GM19395 (cell line): ENCODE measurements around the gene WDR20.
"Not testable (repeated sequence)": the region's sequence is repeated elsewhere in the genome, so short reads cannot be mapped to it uniquely, and the experiment has no call there.

Source experiments
- ATAC-seq: cut with Tn5 transposase; IDR thresholded peaks from one replicate; pipeline ENCODE4 v1.9.1; 2021; ENCODE audit warnings: mild to moderate bottlenecking, moderate library complexity; ENCODE audit not compliant: unreplicated experiment

WDR20 gene

DNA sequence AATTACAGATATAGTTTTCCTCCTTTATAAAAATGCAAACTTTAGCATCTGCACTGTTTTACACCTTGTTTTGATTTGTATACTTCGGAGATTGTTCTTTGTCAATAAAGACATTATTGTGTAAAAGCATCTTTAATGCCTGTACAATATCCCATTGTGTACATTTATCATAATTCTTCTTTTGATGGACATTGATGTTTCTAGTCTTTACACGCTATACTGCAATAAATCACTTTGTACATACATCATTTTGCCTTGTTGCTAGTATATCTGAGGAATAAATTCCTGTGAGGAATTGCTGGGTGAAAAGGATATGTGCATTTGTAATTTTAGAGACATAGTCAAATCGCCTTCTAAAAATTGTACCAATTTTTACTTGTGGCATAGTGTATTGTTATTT is 30.4 kb downstream of the WDR20 start:
- no peak for ATAC-seq

DNA sequence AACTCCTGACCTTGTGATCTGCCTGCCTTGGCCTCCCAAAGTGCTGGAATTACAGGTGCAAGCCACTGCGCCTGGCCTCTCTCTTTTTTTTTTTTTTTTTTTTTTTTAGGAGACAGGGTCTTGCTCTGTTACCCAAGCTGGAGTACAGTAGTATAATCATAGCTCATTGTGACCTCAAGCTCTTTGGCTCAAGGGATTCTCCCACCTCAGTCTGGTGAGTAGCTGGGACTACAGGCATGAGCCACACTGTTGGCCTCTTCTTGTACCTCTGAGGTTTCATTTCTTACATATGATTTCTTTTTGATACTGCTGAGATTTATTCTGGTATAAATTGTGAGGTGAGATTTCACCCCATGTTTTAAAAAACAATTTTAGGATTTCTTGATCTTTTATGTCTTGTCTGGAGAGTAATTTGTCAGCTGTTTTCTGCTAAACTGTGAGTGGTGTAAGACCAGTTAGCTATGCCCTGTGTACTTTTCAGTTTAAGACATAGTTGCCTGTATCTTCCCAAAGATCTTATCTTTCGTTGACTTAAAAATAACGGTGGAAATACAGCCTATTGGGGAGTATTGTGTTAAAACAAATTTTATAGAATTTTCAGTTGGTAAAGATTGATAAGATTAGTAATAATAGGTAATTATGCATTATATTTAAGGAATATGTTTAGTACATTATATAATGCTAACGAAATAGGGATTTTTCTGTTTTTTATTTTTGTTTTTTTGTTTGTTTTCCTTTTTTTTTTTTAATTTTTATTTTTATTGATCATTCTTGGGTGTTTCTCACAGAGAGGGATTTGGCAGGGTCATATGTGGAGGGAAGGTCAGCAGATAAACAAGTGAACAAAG is 31.7 kb downstream of the WDR20 start:
- no peak for ATAC-seq

DNA sequence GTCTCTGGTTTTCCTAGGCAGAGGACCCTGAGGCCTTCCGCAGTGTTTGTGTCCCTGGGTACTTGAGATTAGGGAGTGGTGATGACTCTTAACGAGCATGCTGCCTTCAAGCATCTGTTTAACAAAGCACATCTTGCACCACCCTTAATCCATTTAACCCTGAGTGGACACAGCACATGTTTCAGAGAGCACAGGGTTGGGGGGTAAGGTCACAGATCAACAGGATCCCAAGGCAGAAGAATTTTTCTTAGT is 32.2 kb downstream of the WDR20 start:
- ATAC-seq = not testable (repeated sequence)

DNA sequence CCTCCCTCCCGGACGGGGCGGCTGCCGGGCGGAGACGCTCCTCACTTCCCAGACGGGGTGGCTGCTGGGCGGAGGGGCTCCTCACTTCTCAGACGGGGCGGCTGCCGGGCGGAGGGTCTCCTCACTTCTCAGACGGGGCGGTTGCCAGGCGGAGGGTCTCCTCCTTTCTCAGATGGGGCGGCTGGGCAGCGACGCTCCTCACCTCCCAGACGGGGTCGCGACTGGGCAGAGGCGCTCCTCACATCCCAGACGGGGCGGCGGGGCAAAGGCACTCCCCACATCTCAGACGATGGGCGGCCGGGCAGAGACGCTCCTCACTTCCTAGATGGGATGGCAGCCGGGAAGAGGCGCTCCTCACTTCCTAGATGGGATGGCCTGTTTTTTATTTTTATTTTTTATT is 33.0 kb downstream of the WDR20 start:
- ATAC-seq = not testable (repeated sequence)

DNA sequence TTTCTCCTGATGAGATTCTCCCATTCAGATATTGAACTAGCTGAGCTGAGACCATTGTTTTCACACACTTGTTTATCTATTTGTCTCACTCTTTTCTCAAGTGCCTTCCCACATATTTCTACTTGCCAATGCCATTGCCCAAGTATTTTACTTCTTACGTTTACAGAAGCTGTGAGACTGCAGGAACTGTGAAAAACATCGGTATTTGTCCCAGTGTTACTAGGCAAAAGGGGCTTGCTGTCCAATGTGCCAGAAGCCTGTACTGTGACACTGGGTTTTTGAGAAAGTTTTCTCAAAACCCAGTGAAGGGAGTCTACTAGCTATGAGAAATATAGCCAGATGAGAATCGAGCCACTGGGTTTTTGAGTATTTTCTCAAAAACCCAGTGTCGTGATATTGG is 37.5 kb downstream of the WDR20 start:
- ATAC-seq = no peak

DNA sequence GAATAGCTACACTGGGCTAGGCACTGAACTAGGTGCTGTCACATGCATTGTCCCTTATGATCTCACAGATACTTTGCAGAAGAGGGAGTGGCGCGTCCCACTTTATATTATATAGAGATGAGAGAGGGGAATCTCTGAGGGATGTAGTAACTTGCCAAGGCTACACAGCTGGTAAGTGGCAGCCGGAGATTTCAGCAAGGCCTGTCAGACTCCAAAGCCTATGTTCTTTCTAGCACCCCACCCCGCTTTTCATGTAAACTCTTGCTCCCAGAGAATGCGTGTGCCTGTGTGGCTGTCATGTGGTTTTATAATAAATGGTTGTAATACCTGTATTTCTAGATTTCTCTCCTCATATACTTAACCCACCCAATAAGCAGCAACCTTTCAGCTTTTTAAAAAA is 39.1 kb downstream of the WDR20 start:
- no peak for ATAC-seq

DNA sequence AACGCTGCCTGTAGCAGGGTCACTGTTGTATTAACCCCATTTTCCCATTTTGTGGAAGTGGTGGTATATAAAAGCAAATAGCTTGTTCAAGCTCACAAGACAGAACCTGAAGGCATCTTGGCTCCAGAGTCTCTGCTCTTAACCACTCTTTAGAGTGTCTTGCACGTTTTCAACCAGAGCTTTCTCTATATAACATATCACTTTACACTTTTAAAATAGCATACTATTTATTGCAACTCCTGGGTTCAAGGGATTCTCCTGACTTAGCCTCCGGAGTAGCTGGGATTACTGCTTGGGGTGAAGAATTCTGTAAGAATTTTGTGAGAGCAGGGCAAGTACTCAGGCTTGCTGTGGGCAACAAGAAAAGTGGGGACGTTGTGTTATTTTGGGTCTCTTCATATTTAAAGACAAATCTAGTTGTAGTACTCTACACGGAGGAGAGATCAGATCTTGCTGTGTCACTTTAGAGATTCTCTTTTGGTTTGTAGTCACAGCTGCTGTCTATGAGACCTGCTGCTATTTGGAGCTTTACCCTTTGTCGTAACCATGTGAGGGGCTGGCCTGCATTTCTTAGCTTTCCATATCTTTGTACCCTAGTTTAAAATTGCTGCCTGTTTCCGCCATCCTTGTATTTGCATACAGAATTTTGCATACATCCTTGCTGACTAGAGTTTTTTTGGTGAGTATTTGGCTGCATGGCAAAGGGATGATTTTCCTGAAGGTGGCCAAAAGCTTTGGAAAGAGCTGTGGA is 40.7 kb downstream of the WDR20 start:
- ATAC-seq = no peak

DNA sequence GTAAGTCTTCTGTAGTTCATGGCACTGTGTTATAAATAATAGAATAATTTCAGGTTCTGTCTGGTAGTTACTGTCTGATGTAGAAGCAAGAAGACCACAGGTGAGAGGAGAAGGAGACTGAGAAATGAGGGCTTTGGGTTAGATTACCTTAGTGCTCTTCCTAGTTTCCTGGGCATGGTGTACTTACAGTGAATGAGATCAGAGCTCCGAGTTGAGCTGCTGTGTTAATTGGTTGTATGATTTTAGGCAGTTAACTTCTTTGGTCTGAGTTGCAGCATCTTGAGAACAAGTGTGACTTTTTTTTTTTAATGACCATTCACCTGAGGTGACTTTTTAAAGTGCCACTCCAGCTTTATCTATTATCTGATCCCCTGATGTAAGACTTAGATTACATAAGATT is 41.5 kb downstream of the WDR20 start:
- no peak for ATAC-seq

DNA sequence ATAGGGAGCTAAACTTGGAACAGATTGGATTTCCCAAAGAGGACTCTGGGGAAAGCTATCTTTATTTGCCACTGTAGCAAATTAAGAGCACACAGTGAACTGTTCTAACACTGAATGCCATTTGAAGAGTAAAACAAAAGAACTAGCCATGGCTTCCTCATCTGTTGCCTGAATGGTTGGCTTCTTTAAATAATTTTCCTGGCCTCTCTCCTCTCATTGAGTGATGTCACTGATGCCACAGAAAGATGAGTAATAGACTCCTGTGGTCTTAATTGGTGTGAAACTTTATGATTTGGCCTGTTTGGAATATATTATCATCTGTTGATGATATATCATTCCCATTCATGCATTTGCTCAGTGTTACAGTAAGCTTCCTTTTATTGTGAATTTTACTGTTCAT is 42.5 kb downstream of the WDR20 start:
- no peak for ATAC-seq

DNA sequence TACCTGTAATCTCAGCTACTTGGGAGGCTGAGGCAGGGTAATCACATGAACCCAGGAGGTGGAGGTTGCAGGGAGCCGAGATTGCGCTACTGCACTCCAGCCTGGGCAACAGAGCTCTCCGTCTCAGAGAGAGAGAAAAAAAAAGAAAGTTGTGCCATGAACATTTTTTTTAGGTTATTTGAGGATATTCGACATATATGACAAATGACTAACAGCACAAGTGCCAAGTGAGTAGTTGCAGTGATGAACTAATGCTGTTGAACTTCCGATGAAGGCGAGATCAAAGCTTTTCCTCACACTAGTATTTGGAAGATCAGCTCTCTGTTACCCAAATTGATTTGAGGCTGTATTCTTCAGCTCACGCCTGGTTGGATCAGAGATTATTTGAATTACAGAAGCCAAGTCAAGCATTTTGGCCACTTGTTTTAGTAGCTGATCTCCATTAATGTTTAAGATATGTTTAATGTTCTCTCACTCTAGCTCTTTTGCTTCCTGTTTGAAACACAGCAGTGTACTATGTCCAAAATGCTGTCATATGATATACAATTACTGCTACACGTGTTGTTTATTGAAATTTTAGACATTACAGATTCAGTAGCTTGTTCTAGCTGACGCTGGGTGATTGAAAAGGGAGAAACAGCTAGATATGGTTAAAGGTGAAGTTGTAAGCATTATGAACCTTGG is 43.4 kb downstream of the WDR20 start:
- no peak for ATAC-seq

DNA sequence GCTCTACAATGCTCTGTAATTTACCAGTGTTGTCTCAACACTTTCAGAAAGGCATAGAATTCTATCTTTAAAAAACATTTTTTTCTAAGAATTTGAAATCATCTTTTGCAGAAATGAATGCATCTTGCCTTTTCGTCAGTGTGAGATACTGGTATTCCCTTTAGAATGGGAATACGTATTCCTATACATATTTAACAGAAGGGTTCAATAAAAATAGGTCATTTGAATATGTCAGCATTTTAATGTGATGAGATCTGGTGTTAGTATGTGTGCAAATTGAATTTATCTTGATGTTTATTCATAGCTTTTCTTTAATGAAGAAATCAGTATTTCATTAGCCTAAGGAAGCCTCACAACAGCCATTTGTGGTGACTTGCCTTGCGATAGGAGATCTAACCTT is 44.2 kb downstream of the WDR20 start:
- ATAC-seq = no peak

DNA sequence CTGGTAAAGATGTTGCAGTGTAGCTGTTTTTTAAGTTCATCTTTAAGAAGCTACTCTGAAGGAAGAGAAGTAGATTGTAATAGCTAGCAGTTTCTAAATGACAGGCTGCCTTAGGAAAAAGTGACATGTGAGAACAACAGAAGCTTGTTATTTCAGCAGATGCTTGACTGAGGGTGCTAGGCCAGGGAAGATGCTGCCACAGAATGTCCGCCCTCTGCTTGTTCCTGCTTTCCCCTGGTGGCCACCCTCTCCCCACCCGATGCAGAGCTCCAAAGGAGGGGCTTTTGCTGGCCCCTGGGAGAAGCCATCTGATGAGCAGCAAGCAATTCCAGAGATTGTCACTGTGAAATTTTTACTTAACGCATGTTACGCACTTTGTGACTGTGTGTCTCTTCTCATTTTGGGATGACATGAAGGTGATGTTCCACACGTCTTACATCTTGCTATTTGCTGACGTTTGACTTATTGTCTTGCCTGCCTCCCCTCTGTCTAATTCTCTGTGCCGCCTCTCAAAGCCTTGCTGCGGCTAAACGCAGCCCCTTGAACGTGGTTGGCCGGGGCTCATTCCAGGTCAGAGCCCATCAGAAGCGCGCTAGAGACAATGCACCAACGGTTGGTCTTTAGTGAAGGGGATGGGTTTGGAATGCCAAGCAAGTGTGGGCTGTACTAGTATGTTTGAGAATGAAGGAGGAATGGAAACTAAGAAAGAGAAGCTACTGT is 44.8 kb downstream of the WDR20 start:
- no peak for ATAC-seq

DNA sequence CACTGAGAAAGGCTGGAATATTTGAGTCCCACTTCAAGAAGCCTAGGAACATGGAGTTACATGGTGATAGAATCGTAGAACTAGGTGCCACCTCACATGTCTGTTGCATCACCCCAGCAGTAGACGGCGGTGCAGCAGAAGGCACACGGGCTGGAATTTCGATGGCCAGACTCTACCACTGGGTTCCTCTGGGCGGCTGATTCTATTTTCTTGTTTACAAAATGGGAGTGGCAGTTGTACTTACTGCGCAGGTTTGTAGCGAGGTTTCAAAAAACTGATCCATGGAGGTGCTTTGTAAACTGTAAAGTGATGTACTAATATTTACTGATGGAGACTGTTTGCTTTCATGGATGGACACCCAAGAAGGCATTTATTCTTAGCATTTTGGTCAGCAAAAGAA is 45.7 kb downstream of the WDR20 start:
- no peak for ATAC-seq

DNA sequence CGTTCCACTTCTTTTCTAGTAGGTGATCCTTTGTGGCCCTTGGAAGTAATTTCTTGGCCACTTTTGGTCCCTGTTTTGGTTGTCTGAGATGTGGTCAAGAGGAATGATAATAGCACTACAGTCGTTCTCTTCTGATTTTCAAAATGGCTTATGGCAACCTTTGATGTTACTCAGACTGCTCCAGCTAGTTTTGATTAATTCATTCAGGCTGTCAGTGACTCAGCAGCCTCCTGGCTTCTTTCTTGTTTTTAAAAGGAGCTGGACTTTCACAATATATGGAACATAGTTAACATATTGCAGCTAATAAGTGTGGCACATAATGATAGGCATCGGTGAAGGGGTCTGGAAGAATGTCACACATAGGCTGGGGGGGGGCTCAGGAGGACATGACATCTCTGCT is 47.3 kb downstream of the WDR20 start:
- ATAC-seq = no peak

DNA sequence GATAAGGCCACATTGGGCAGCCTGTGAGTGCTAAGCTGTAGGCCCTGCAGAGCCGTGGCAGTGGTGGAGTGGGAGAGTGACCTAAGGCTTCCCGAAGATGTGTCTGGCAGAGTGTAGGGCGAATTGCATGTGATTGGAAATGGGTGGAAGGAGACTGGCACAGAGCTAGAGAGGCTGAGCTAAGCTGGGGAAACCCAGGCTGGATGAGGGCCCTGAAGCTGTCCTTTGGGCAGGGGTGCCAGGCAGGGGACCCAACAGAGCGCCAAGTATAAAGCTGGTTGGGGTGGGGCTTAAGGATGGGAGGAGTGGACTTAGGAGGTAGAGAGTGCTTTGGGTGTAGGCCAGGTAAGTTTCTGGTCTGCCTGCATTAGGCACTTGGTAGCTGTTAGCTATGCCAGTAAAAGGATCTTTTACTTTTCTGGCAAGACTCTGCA is 47.9 kb downstream of the WDR20 start:
- no peak for ATAC-seq

DNA sequence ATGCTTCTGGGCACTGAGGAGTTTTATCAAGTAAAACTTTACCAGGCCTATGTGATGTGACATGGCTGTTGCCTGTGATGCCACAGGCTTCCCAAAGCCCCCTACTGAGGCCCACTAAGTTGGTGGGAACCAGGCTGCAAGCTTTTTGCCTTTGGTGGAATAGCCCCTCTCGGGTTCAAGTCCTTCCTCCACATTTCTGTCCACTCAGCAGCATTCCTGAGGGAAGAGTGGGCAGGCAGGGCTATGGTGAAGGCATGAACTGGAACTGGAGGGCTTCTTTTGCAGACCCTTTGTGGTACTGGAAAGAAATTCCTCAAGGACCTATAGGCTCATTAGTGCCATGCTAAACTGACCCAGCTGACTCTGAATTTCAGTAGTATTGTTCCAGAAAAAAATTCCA is 48.5 kb downstream of the WDR20 start:
- ATAC-seq = no peak

DNA sequence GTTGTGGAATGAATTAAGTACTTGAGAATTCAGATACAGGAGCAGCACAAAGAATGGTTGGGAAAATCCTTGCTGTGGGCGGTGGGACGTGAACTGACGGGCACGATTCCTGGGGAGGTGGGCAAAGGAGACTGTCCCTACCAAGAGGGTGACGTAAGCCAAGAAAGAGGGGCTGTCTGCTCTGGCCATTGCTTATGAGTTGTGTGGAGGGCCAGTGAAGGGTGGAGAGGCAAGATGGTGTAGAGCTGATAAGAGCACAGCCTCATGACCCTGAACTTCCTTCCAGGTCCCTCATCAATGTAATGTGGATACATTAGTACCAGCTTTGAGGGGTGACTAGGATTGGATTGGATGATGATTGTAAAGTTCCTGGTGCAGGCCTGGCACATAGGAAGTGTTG is 50.2 kb downstream of the WDR20 start:
- no peak for ATAC-seq

DNA sequence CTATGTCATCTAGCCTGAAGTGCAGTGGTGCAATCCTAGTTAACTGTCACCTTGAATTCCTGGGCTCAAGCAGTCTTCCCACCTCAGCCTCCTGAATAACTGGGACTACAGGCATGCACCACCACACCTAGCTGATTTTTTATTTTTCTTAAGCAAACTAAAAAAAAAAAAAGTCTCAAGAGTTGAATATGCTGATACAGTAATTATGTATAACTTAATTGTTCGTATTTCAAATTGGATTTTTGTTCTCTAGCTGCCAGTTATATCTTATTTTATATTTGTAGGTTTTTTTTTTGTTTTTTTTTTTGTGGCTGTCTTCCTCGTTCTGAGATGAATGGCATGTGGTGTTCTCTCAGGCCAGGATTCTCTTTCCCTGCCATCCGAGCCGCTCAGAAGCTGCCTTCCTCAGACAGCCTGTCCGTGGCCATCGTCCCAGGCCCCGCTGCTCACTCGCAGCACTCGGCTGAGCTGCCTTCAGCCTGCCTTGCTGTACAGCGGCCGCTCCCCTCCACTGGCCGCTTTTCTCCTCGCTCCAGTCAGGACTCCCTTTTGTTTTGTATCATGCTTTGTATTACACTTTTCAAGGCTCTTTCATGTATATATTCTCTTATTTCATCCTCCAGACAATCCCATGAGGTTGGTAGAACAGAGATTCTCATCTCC is 53.3 kb downstream of the WDR20 start:
- no peak for ATAC-seq

DNA sequence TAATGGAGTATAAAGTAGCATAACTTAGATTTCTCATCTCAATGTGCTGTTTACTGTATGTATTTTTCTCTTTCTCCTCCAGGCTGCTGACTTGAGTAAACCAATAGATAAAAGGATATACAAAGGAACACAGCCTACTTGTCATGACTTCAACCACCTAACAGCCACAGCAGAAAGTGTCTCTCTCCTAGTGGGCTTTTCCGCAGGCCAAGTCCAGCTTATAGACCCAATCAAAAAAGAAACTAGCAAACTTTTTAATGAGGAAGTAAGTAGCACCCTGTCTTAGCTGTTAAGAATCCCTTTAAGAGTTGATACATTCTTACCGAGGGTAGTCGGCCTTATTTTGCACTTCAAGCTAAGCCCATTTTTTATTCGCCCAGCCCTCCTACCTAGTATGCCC is 55.2 kb downstream of the WDR20 start:
- ATAC-seq = no peak

DNA sequence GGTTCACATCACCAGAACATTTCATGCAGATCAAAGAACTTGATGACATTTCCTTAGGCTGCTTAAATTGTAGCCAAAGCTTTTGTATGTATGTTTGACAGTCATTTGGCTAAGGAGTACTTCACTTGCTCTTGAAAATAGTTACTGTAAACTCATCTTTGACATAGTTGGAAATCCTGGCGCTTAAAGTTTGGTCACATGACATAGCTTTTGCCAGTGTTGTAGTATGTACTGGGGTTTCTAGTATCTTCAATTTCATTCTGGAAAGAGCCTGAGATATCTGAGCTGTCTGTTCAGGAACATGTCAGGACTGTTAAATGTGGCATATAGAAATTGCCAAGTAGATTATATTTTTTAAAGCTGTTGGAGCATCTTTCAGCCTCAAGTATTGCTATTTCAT is 55.7 kb downstream of the WDR20 start:
- no peak for ATAC-seq
